H1 (cell line): ENCODE measurements around the gene MARK3. TPM values are rescaled to one million over a fixed set of nuclear protein-coding genes. Genes with fewer than 3 reads are reported as not detected.

Experiments
- CTCF ChIA-PET: fragments of 300-600 bp; sonication (Branson Sonifier 250); formaldehyde crosslinking; loops from one replicate; lab custom pipeline; 2021; ENCODE audit not compliant: partially characterized antibody; lab: Charles Lee
- POLR2A ChIA-PET: fragments of 300-600 bp; sonication (Branson Sonifier 250); formaldehyde crosslinking; loops from one replicate; lab custom pipeline; 2021; ENCODE audit warnings: inconsistent platforms; ENCODE audit not compliant: partially characterized antibody; lab: Charles Lee
- DNase-seq, 2 experiments: peaks; one replicate each; pipeline versions ENCODE4 v3.0.0 to v3.0.0-alpha.2; 2010 to 2022; ENCODE audit warnings: low spot score in 2 of 2, low read depth in 1 of 2, mixed read lengths in 1 of 2
- FAIRE-seq: peaks from 2 replicates; lab custom pipeline; 2011; peaks lifted over from hg19 to GRCh38; lab: Jason Lieb, UNC
- H2AFZ ChIP-seq: 2 replicates; pipeline ENCODE4 v1.8.1; 2012; ENCODE audit warnings: low read length, inconsistent platforms
- H2AK5ac ChIP-seq: 2 replicates; pipeline ENCODE4 v1.6.1; 2013; ENCODE audit warnings: low read depth, low read length
- H2BK120ac ChIP-seq: replicated peaks from 2 replicates; pipeline ENCODE3; 2013; ENCODE audit warnings: low read depth, low read length, inconsistent platforms
- H2BK12ac ChIP-seq: 2 replicates; pipeline ENCODE4 v1.6.1; 2013; ENCODE audit warnings: low read depth, low read length
- H2BK15ac ChIP-seq: 2 replicates; pipeline ENCODE4 v1.6.1; 2013; ENCODE audit warnings: low read length
- H2BK20ac ChIP-seq: 2 replicates; pipeline ENCODE4 v1.6.1; 2013; ENCODE audit warnings: low read length
- H2BK5ac ChIP-seq: 2 replicates; pipeline ENCODE4 v1.6.1; 2013; ENCODE audit warnings: low read depth, low read length
- H3K14ac ChIP-seq: 2 replicates; pipeline ENCODE4 v1.6.1; 2013; ENCODE audit warnings: inconsistent platforms; ENCODE audit not compliant: insufficient read length
- H3K18ac ChIP-seq: 2 replicates; pipeline ENCODE4 v1.6.1; 2013; ENCODE audit warnings: low read length; ENCODE audit errors: extremely low read depth
- H3K23ac ChIP-seq: 2 replicates; pipeline ENCODE4 v1.6.1; 2013; ENCODE audit warnings: inconsistent platforms; ENCODE audit not compliant: insufficient read length
- H3K23me2 ChIP-seq: 2 replicates; pipeline ENCODE4 v1.6.1; 2013; ENCODE audit warnings: low read depth, low read length
- H3K27ac ChIP-seq: 2 replicates; pipeline ENCODE4 v1.6.1; 2011; ENCODE audit warnings: low read depth, low read length, inconsistent platforms
- H3K27me3 ChIP-seq, 4 experiments: replicated peaks in 1 of 4; 1 replicate in 1 of 4; 2 replicates in 3 of 4; pipeline versions ENCODE4 v1.6.1 to v1.8.1; 2011 to 2013; ENCODE audit warnings: low read length in 3 of 4, mild to moderate bottlenecking in 3 of 4, inconsistent platforms in 2 of 4, mixed read lengths in 2 of 4, moderate library complexity in 1 of 4; ENCODE audit not compliant: control insufficient read depth in 3 of 4, insufficient read depth in 3 of 4; ENCODE audit errors: extremely low read depth in 1 of 4
- H3K36me3 ChIP-seq, 4 experiments: 2 replicates each; pipeline versions ENCODE4 v1.6.1 to v1.8.1; 2011 to 2013; ENCODE audit warnings: mild to moderate bottlenecking in 4 of 4, low read length in 3 of 4, moderate library complexity in 2 of 4, control low read depth in 1 of 4, inconsistent platforms in 1 of 4; ENCODE audit not compliant: insufficient read depth in 4 of 4, control insufficient read depth in 2 of 4
- H3K4ac ChIP-seq: replicated peaks from 2 replicates; pipeline ENCODE3; 2013; ENCODE audit warnings: low read length, low read depth, mixed read lengths, inconsistent platforms; ENCODE audit not compliant: insufficient read length
- H3K4me1 ChIP-seq, 4 experiments: replicated peaks in 1 of 4; 1 replicate in 1 of 4; 2 replicates in 3 of 4; pipeline versions ENCODE4 v1.6.1 to v1.8.1; 2011 to 2013; ENCODE audit warnings: low read length in 3 of 4, inconsistent platforms in 2 of 4, mixed read lengths in 1 of 4; ENCODE audit not compliant: insufficient read depth in 4 of 4, control insufficient read depth in 3 of 4
- H3K4me2 ChIP-seq, 2 experiments: 2 replicates each; pipeline versions ENCODE4 v1.6.1 to v1.8.1; 2011 to 2013; ENCODE audit warnings: low read depth in 2 of 2, low read length in 2 of 2, control low read depth in 1 of 2, inconsistent platforms in 1 of 2, mild to moderate bottlenecking in 1 of 2; ENCODE audit not compliant: insufficient read depth in 1 of 2
- H3K4me3 ChIP-seq, 4 experiments: fragments of 200-600, 300-600 bp in 1 of 4; sonication (generic), shearing (Covaris generic), sonication (Bioruptor Twin) in 1 of 4; 2 replicates each; pipeline versions ENCODE4 v1.5.1 to v1.8.1; 2011 to 2016; ENCODE audit warnings: low read length in 4 of 4, low read depth in 3 of 4, control low read depth in 2 of 4, inconsistent platforms in 2 of 4, mild to moderate bottlenecking in 2 of 4, mixed read lengths in 1 of 4, moderate library complexity in 1 of 4; ENCODE audit not compliant: insufficient read depth in 2 of 4; ENCODE audit errors: extremely low read depth in 1 of 4
- H3K56ac ChIP-seq: replicated peaks from 2 replicates; pipeline ENCODE3; 2013; ENCODE audit warnings: low read depth, mild to moderate bottlenecking, mixed read lengths, low read length, inconsistent platforms; ENCODE audit not compliant: insufficient read length
- H3K79me1 ChIP-seq: 2 replicates; pipeline ENCODE4 v1.6.1; 2013; ENCODE audit warnings: low read depth, low read length, control low read depth
- H3K79me2 ChIP-seq, 2 experiments: 2 replicates each; pipeline versions ENCODE4 v1.6.1 to v1.8.1; 2012 to 2013; ENCODE audit warnings: low read length in 2 of 2, mild to moderate bottlenecking in 2 of 2, inconsistent platforms in 1 of 2; ENCODE audit not compliant: insufficient read depth in 2 of 2, control insufficient read depth in 1 of 2
- H3K9ac ChIP-seq, 4 experiments: replicated peaks in 1 of 4; 1 replicate in 1 of 4; 2 replicates in 3 of 4; pipeline versions ENCODE4 v1.6.1 to v1.8.1; 2011 to 2013; ENCODE audit warnings: low read depth in 3 of 4, low read length in 3 of 4, control low read depth in 2 of 4, mild to moderate bottlenecking in 2 of 4, moderate library complexity in 2 of 4, inconsistent platforms in 1 of 4; ENCODE audit errors: extremely low read depth in 1 of 4
- H3K9me3 ChIP-seq, 2 experiments: 2 replicates each; pipeline versions ENCODE4 v1.6.1 to v1.8.1; 2012 to 2013; ENCODE audit warnings: mild to moderate bottlenecking in 2 of 2, moderate library complexity in 2 of 2, control low read depth in 1 of 2, inconsistent platforms in 1 of 2, low read depth in 1 of 2, low read length in 1 of 2, mixed read lengths in 1 of 2; ENCODE audit not compliant: insufficient read depth in 2 of 2
- H4K20me1 ChIP-seq, 2 experiments: replicated peaks in 1 of 2; 2 replicates each; pipeline versions ENCODE3 to v1.8.1; 2011 to 2013; ENCODE audit warnings: inconsistent platforms in 2 of 2, low read length in 2 of 2, mild to moderate bottlenecking in 1 of 2; ENCODE audit not compliant: insufficient read depth in 2 of 2, control insufficient read depth in 1 of 2
- H4K5ac ChIP-seq: 2 replicates; pipeline ENCODE4 v1.6.1; 2013; ENCODE audit warnings: low read length, low read depth, mixed read lengths, inconsistent platforms; ENCODE audit not compliant: insufficient read length
- H4K8ac ChIP-seq: 2 replicates; pipeline ENCODE4 v1.8.0; 2013; ENCODE audit warnings: mild to moderate bottlenecking, moderate library complexity, low read length, inconsistent platforms; ENCODE audit not compliant: insufficient read depth; ENCODE audit errors: extremely low read depth
- H4K91ac ChIP-seq: replicated peaks from 2 replicates; pipeline ENCODE3; 2013; ENCODE audit warnings: low read length, mixed read lengths, inconsistent platforms; ENCODE audit not compliant: insufficient read length
- ATF2 ChIP-seq: IDR thresholded peaks from 2 replicates; pipeline ENCODE4 v1.6.1; 2012; ENCODE audit warnings: low read length, inconsistent platforms
- MAX ChIP-seq: IDR thresholded peaks from 2 replicates; pipeline ENCODE4 v1.6.1; 2012; ENCODE audit warnings: inconsistent platforms
- WGBS, 2 experiments: shearing (Covaris generic) in 1 of 2; methylation state at CpG; one replicate each; pipeline versions ENCODE4 v1.1.6 to v1.1.7; 2013 to 2015; ENCODE audit warnings: low lambda C conversion rate in 2 of 2, mixed read lengths in 2 of 2, inconsistent platforms in 1 of 2, low coverage in 1 of 2, missing lambda C conversion rate in 1 of 2; ENCODE audit not compliant: insufficient replicate concordance in 2 of 2, insufficient coverage in 1 of 2, insufficient read length in 1 of 2; ENCODE audit errors: extremely low coverage in 1 of 2, missing lambda C conversion rate in 1 of 2; 5-methylcytosine and 5-hydroxymethylcytosine counted together
- polyA plus RNA-seq, 7 experiments: library from polyadenylated mRNA; depleted of rRNA in 3 of 7; stranded (reverse) in 5 of 7; unstranded in 2 of 7; fragments of >200 nt in 5 of 7; fragments of 200-250 nt in 2 of 7; gene quantifications; 1 replicate in 5 of 7; 2 replicates in 1 of 7; 4 replicates in 1 of 7; pipeline versions ENCODE4 v1.2.1 to v1.2.3, GENCODE V29; 2011 to 2013; ENCODE audit warnings: missing spikeins in 2 of 7, mixed read lengths in 2 of 7
- total RNA-seq: library from RNA; stranded (reverse); fragmentation: NEBNext Ultra II Directional; extraction: Animal tissue kit (Norgen Biotek cat#: 25700); gene quantifications from 2 replicates; pipeline ENCODE4 v1.2.1, GENCODE V29; 2021

Gene MARK3
- total and polyA plus RNA-seq, 2 of the 8 experiments (the other 6 are each of a cell fraction or from before 2014, with no cell fraction given) = 39.4 to 76.9 TPM

GRCh38 chr14:103483600-103483999, 98.4 kb downstream of the MARK3 start:
- POLR2A ChIA-PET = no interaction called here
- no peak for FAIRE-seq
- no peak for TF ChIP-seq MAX
- TF ChIP-seq ATF2 = no peak

More at GRCh38 chr14:103483600-103483999, 98.4 kb downstream of the MARK3 start:
- WGBS, 2 experiments = 91% methylated on average over 5 of the region's 5 CpGs; no CpG with 5 or more reads in 1 of the 2 experiments
- H3K4me3 ChIP-seq = no peak overlapping the region
- CTCF ChIA-PET = interaction anchor here (1.0 kb wide), 1 partner anchor 89 kb away, joined by 3 read pairs; no protein-coding TSS in a partner anchor
- no peak overlapping the region for H4K8ac ChIP-seq
- no peak overlapping the region for H2AFZ ChIP-seq
- H3K4me2 ChIP-seq = no peak overlapping the region
- no peak overlapping the region for H3K27ac ChIP-seq
- H3K4me1 ChIP-seq = no peaks in the 10 kb centered on the region
- no peak overlapping the region for H3K18ac ChIP-seq
- no peak for DNase-seq
- no peak overlapping the region for H2BK20ac ChIP-seq
- H4K20me1 ChIP-seq = peaks cover 0 to 4% of the 10 kb centered on the region in 2 experiments
- H2AK5ac ChIP-seq = no peak overlapping the region
- no peak overlapping the region for H2BK15ac ChIP-seq
- no peaks in the 10 kb centered on the region; the same call in 1 of the 2 replicates for H3K79me1 ChIP-seq
- H3K9ac ChIP-seq = no peak overlapping the region
- peaks cover 8 to 22% (median 16%) of the 10 kb centered on the region in 4 experiments; a peak in 7 of 8 replicates for H3K36me3 ChIP-seq
- H3K23ac ChIP-seq = no peak overlapping the region
- H3K14ac ChIP-seq = no peak overlapping the region
- H3K9me3 ChIP-seq = no peaks in the 10 kb centered on the region
- H2BK120ac ChIP-seq = no peak overlapping the region
- H3K27me3 ChIP-seq = no peaks in the 10 kb centered on the region
- no peak overlapping the region for H3K4ac ChIP-seq
- H3K79me2 ChIP-seq = no peaks in the 10 kb centered on the region
- no peaks in the 10 kb centered on the region for H3K23me2 ChIP-seq
- H4K5ac ChIP-seq = no peak overlapping the region
- H2BK12ac ChIP-seq = no peak overlapping the region
- H2BK5ac ChIP-seq = no peak overlapping the region
- no peak overlapping the region for H3K56ac ChIP-seq
- no peak overlapping the region for H4K91ac ChIP-seq
